ENCODE measurements around the gene PAM.
A peak's percentile ranks its signal among the peaks of the same experiment; 100 is the strongest.
"Not testable (repeated sequence)": the region's sequence is repeated elsewhere in the genome, so short reads cannot be mapped to it uniquely, and the experiment has no call there.

PAM gene

GRCh38 chr5:102751903-102752376 lies 3.2 kb upstream of the PAM start:
- H3K79me1 ChIP-seq (replicated peaks; ENCODE audit: low read length, poor library complexity, severe bottlenecking); H2BK5ac ChIP-seq (ENCODE audit: low read depth, low read length, poor library complexity, severe bottlenecking); H3K9me3 ChIP-seq (ENCODE audit: control insufficient read depth, low read length); H2BK15ac ChIP-seq (ENCODE audit: low read depth, poor library complexity, severe bottlenecking); H2AK5ac ChIP-seq (ENCODE audit: low read length, severe bottlenecking); H3K36me3 ChIP-seq (ENCODE audit: control insufficient read depth in 1 of 2, insufficient read depth in 2 of 2, low read depth in 1 of 2, low read length in 2 of 2); H3K4me3 ChIP-seq (ENCODE audit: insufficient read depth in 1 of 2, low read depth in 1 of 2, low read length in 2 of 2); H4K8ac ChIP-seq (ENCODE audit: low read length); H3K27ac ChIP-seq (ENCODE audit: low read length, poor library complexity, severe bottlenecking); H2AFZ ChIP-seq (ENCODE audit: low read depth, low read length); H3K9ac ChIP-seq (ENCODE audit: low read length); H3K14ac ChIP-seq (ENCODE audit: low read length in 2 of 2); H3K27me3 ChIP-seq (ENCODE audit: control insufficient read depth in 1 of 2, insufficient read depth in 1 of 2, low read length in 2 of 2); DNase-seq; H2BK12ac ChIP-seq (ENCODE audit: low read length in 2 of 2); H2BK120ac ChIP-seq (ENCODE audit: low read depth, low read length); H4K91ac ChIP-seq (ENCODE audit: low read length); H3K23ac ChIP-seq (ENCODE audit: low read length in 2 of 2); H3K4me1 ChIP-seq (ENCODE audit: control insufficient read depth, insufficient read depth, low read depth, low read length); H3K4me2 ChIP-seq (ENCODE audit: low read length, poor library complexity, severe bottlenecking); H3K18ac ChIP-seq (ENCODE audit: low read depth in 1 of 2, low read length in 2 of 2); H3K4ac ChIP-seq (ENCODE audit: low read depth in 1 of 2, low read length in 2 of 2): not testable (repeated sequence)
- 95% methylated on average over 29 of the region's 32 CpGs for WGBS

- H3K36me3 ChIP-seq (ENCODE audit: control insufficient read depth in 1 of 2, insufficient read depth in 2 of 2, low read depth in 1 of 2, low read length in 2 of 2) = no peaks in the 10 kb centered on the region
- H3K9ac ChIP-seq (ENCODE audit: low read length) = peak overlapping the region; percentile 98
- no peak overlapping the region for H3K14ac ChIP-seq (ENCODE audit: low read length in 2 of 2)
- H2BK12ac ChIP-seq (ENCODE audit: low read length in 2 of 2) = peak overlapping the region; percentile 21
- no peaks in the 10 kb centered on the region for H3K9me3 ChIP-seq (ENCODE audit: control insufficient read depth, low read length)
- peak overlapping the region; percentile 25 to 28 for H3K18ac ChIP-seq (ENCODE audit: low read depth in 1 of 2, low read length in 2 of 2)
- H3K4me2 ChIP-seq (ENCODE audit: low read length, poor library complexity, severe bottlenecking) = peak overlapping the region; percentile 92
- H3K4me1 ChIP-seq (ENCODE audit: control insufficient read depth, insufficient read depth, low read depth, low read length) = peaks cover 7% of the 10 kb centered on the region
- peak overlapping the region in 1 of 2 experiments; percentile 32 for H3K4ac ChIP-seq (ENCODE audit: low read depth in 1 of 2, low read length in 2 of 2)
- peak overlapping the region; percentile 12 for H2BK15ac ChIP-seq (ENCODE audit: low read depth, poor library complexity, severe bottlenecking)
- peak overlapping the region; percentile 0 for H2BK120ac ChIP-seq (ENCODE audit: low read depth, low read length)
- H4K8ac ChIP-seq (ENCODE audit: low read length) = peak overlapping the region; percentile 36
- no peak overlapping the region for H2AK5ac ChIP-seq (ENCODE audit: low read length, severe bottlenecking)
- DNase-seq = no peak
- H3K23ac ChIP-seq (ENCODE audit: low read length in 2 of 2) = no peak overlapping the region
- no peak overlapping the region for H2BK5ac ChIP-seq (ENCODE audit: low read depth, low read length, poor library complexity, severe bottlenecking)
- no peak overlapping the region for H4K91ac ChIP-seq (ENCODE audit: low read length)
- H3K4me3 ChIP-seq (ENCODE audit: insufficient read depth in 1 of 2, low read depth in 1 of 2, low read length in 2 of 2) = peak overlapping the region; percentile 87 to 99
- H3K27ac ChIP-seq (ENCODE audit: low read length, poor library complexity, severe bottlenecking) = peak overlapping the region; percentile 33
- peak overlapping the region; percentile 72 for H2AFZ ChIP-seq (ENCODE audit: low read depth, low read length)
- 14% methylated on average over 17 of the region's 32 CpGs for WGBS
- H3K79me1 ChIP-seq (replicated peaks; ENCODE audit: low read length, poor library complexity, severe bottlenecking) = peaks cover 8% of the 10 kb centered on the region
- H3K27me3 ChIP-seq (ENCODE audit: control insufficient read depth in 1 of 2, insufficient read depth in 1 of 2, low read length in 2 of 2) = peaks cover 0 to 7% of the 10 kb centered on the region in 2 experiments
Measured at GRCh38 chr5:102753889-102754766, 977 bp upstream of the PAM start.

- peak overlapping the region; percentile 87 to 99 for H3K4me3 ChIP-seq (ENCODE audit: insufficient read depth in 1 of 2, low read depth in 1 of 2, low read length in 2 of 2)
- peak overlapping the region; percentile 58 for H2AK5ac ChIP-seq (ENCODE audit: low read length, severe bottlenecking)
- DNase-seq = peak; percentile 92
- H2BK12ac ChIP-seq (ENCODE audit: low read length in 2 of 2) = peak overlapping the region; percentile 71 to 72
- H2AFZ ChIP-seq (ENCODE audit: low read depth, low read length) = peak overlapping the region; percentile 72
- no peak overlapping the region for H2BK15ac ChIP-seq (ENCODE audit: low read depth, poor library complexity, severe bottlenecking)
- peak overlapping the region; percentile 52 to 95 for H3K18ac ChIP-seq (ENCODE audit: low read depth in 1 of 2, low read length in 2 of 2)
- H3K14ac ChIP-seq (ENCODE audit: low read length in 2 of 2) = peak overlapping the region; percentile 19 to 25
- H3K4me2 ChIP-seq (ENCODE audit: low read length, poor library complexity, severe bottlenecking) = peak overlapping the region; percentile 98
- 1% methylated on average over 26 of the region's 29 CpGs for WGBS
- no peaks in the 10 kb centered on the region for H3K36me3 ChIP-seq (ENCODE audit: control insufficient read depth in 1 of 2, insufficient read depth in 2 of 2, low read depth in 1 of 2, low read length in 2 of 2)
- peak overlapping the region; percentile 98 for H3K9ac ChIP-seq (ENCODE audit: low read length)
- peak overlapping the region; percentile 42 for H2BK120ac ChIP-seq (ENCODE audit: low read depth, low read length)
- peaks cover 10% of the 10 kb centered on the region for H3K79me1 ChIP-seq (replicated peaks; ENCODE audit: low read length, poor library complexity, severe bottlenecking)
- peaks cover 8% of the 10 kb centered on the region for H3K4me1 ChIP-seq (ENCODE audit: control insufficient read depth, insufficient read depth, low read depth, low read length)
- H3K27me3 ChIP-seq (ENCODE audit: control insufficient read depth in 1 of 2, insufficient read depth in 1 of 2, low read length in 2 of 2) = peaks cover 0 to 7% of the 10 kb centered on the region in 2 experiments
- H3K4ac ChIP-seq (ENCODE audit: low read depth in 1 of 2, low read length in 2 of 2) = peak overlapping the region; percentile 45 to 85
- H4K91ac ChIP-seq (ENCODE audit: low read length) = peak overlapping the region; percentile 81
- H3K23ac ChIP-seq (ENCODE audit: low read length in 2 of 2) = peak overlapping the region; percentile 88 to 91
- peak overlapping the region; percentile 67 for H4K8ac ChIP-seq (ENCODE audit: low read length)
- H3K27ac ChIP-seq (ENCODE audit: low read length, poor library complexity, severe bottlenecking) = peak overlapping the region; percentile 92
- no peaks in the 10 kb centered on the region for H3K9me3 ChIP-seq (ENCODE audit: control insufficient read depth, low read length)
- H2BK5ac ChIP-seq (ENCODE audit: low read depth, low read length, poor library complexity, severe bottlenecking) = peak overlapping the region; percentile 33
Measured at GRCh38 chr5:102755686-102756371, 724 bp downstream of the PAM start.

- Histone ChIP-seq H3K14ac (ENCODE audit: low read length in 2 of 2) (no peak overlapping the region), H2BK12ac (ENCODE audit: low read length in 2 of 2) (no peak overlapping the region), H3K27ac (ENCODE audit: low read length, poor library complexity, severe bottlenecking) (no peak overlapping the region), H3K27me3 (ENCODE audit: control insufficient read depth in 1 of 2, insufficient read depth in 1 of 2, low read length in 2 of 2) (peaks cover 0 to 6% of the 10 kb centered on the region in 2 experiments), H2BK5ac (ENCODE audit: low read depth, low read length, poor library complexity, severe bottlenecking) (no peak overlapping the region), H3K36me3 (ENCODE audit: control insufficient read depth in 1 of 2, insufficient read depth in 2 of 2, low read depth in 1 of 2, low read length in 2 of 2) (no peaks in the 10 kb centered on the region), H2AK5ac (ENCODE audit: low read length, severe bottlenecking) (no peak overlapping the region), H3K9ac (ENCODE audit: low read length) (peak overlapping the region; percentile 30), H4K91ac (ENCODE audit: low read length) (no peak overlapping the region), H3K4me3 (ENCODE audit: insufficient read depth in 1 of 2, low read depth in 1 of 2, low read length in 2 of 2) (no peak overlapping the region), H2BK15ac (ENCODE audit: low read depth, poor library complexity, severe bottlenecking) (no peak overlapping the region), H3K23ac (ENCODE audit: low read length in 2 of 2) (no peak overlapping the region), H3K18ac (ENCODE audit: low read depth in 1 of 2, low read length in 2 of 2) (no peak overlapping the region), H3K4me2 (ENCODE audit: low read length, poor library complexity, severe bottlenecking) (no peak overlapping the region), H3K79me1 (replicated peaks; ENCODE audit: low read length, poor library complexity, severe bottlenecking) (peaks cover 10% of the 10 kb centered on the region), H3K4me1 (ENCODE audit: control insufficient read depth, insufficient read depth, low read depth, low read length) (peaks cover 10% of the 10 kb centered on the region), H2BK120ac (ENCODE audit: low read depth, low read length) (no peak overlapping the region), H2AFZ (ENCODE audit: low read depth, low read length) (no peak overlapping the region), H3K9me3 (ENCODE audit: control insufficient read depth, low read length) (no peaks in the 10 kb centered on the region), H3K4ac (ENCODE audit: low read depth in 1 of 2, low read length in 2 of 2) (no peak overlapping the region), H4K8ac (ENCODE audit: low read length) (no peak overlapping the region)
- peak; percentile 43 for DNase-seq
Measured at GRCh38 chr5:102758576-102758975, 3.5 kb downstream of the PAM start.
